Pons (tissue), 1 donor: ENCODE data around the gene IFI6.
"Not testable (repeated sequence)": the region's sequence is repeated elsewhere in the genome, so short reads cannot be mapped to it uniquely, and the experiment has no call there.

Experiments used
- DNase-seq: peaks from one replicate; pipeline ENCODE4 v3.0.0-alpha.2; 2016; ENCODE audit warnings: low spot score

The IFI6 gene

GRCh38 chr1:27627733-27628132, 44.3 kb downstream of the IFI6 start:
- not testable (repeated sequence) for DNase-seq

- no peak for DNase-seq
Observed at GRCh38 chr1:27627061-27627460, 44.9 kb downstream of the IFI6 start.

GRCh38 chr1:27626031-27626935, 45.7 kb downstream of the IFI6 start:
- no peak for DNase-seq

GRCh38 chr1:27624467-27625178, 47.4 kb downstream of the IFI6 start:
- DNase-seq: no peak

GRCh38 chr1:27623327-27624212, 48.4 kb downstream of the IFI6 start:
- no peak for DNase-seq

- DNase-seq: no peak
Observed at GRCh38 chr1:27622828-27623227, 49.2 kb downstream of the IFI6 start.

GRCh38 chr1:27621051-27621920, 50.7 kb downstream of the IFI6 start:
- no peak for DNase-seq

GRCh38 chr1:27619782-27620438, 52.1 kb downstream of the IFI6 start:
- not testable (repeated sequence) for DNase-seq

GRCh38 chr1:27618341-27619082, 53.5 kb downstream of the IFI6 start:
- DNase-seq: no peak

GRCh38 chr1:27617420-27617819, 54.6 kb downstream of the IFI6 start:
- DNase-seq: no peak

- DNase-seq: no peak
Observed at GRCh38 chr1:27616441-27616840, 55.6 kb downstream of the IFI6 start.
